HG03064 (cell line): ENCODE measurements around the gene GJC1.

Experiments used
- ATAC-seq: cut with Tn5 transposase; IDR thresholded peaks from one replicate; pipeline ENCODE4 v1.9.1; 2021; ENCODE audit warnings: low read depth; ENCODE audit not compliant: unreplicated experiment

GJC1 gene

DNA sequence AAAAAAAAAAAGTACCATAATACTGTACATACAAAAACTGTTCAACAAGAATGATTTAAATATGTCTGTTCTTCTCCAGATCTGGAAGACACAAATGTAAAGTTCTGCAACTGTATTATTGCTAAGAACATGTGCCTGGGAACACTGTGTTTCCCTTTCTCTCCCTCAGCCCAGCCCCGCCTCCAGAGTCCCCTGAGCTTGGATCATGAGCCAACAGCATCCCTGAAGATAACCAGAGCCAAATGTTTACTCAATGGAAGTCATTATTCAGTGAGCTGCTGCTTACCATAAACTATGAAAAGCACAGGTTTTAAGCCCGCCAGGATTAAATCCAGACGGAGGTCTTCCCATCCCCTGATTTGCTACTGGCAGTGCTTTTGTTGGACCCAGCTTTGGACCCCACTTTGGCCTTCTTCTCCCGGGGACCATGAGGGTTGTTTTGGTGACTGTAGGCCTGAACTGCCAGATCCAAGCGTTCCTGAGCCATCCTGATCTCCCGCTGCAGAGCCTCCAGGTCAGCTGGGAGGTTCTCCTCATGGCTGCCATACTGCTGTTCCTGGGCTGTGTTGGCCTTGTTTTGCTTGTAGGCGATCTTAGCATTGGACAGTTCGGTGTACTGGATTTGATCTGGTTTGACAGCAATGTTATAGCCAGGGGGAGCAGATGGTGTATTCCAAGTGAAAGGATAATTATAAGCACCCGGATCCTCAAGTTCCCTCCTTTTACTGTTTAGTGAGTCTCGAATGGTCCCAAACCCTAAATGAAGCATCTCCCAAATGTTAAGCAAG lies 25.6 kb downstream of the GJC1 start:
- ATAC-seq: no peak

DNA sequence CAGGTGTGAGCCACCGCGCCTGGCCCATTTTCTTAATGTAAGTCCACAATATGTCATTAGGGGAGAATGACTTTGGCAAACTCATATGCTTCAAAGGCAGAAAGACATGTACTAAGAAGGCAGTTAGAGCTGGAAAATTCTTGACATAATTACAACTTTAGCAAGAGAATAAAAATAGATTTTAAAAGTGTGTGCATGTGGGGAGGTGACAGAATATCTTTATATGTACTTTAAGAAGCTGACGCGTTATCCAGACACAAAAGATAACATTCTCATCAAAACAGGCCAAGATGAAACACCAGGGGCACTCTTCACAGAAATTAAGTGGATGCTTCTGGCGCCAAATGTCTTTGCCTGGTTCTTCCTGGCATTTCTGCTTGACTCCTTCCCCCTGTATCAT lies 28.2 kb downstream of the GJC1 start:
- ATAC-seq: no peak

DNA sequence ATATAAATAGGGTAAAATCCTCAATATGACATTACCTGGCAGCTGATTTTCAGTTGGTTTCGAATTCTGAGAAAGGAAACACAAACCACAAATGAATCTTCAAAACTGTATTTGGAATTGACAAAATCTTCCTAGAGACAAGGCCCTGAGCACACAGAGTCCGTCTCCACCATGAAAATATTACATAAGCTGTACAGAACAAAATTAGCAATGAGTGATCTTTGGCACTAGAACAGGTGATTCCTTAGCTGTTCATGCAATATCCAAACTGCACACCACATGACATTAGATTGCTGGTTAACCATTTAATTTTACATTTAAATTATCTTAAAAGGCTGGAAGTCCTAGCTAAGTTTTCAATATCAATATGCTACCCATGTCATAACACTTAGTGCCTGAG lies 31.7 kb downstream of the GJC1 start:
- ATAC-seq: no peak

DNA sequence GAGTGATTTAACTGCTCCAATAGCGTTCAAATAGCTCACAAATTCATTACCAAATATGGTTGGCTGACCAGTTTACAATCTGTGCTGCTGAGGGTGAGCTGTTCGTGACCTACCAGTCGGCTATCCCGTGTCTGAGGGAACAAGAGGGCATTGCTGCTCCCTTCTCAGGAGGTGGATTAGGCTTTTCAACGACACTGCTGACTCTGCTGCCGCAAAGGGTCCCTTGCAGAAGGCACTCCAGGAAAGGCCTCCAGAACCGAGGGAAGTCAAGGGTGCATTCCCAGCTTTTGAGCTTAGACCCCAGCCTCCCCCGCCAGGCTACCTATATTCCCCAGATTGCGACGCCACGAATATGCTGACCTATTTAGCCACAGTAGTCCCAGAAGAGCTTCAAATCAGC lies 32.3 kb downstream of the GJC1 start:
- no peak for ATAC-seq

DNA sequence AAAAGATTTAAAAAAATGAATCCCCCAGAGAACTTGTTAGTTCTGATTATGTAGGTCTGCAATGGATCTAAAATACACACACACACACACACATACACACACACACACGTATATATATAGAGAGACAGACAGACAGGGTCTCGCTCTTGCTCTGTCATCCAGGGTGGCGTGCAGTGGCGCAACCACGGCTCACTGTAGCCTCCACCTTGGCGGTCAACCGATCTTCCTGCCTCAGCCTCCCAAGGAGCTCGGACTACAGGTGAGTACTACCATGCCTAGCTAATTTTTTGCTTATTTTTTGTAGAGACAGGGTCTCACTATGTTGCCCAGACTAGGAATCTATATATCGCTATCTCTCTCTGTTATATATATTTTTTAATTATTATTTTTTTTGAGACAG lies 33.4 kb downstream of the GJC1 start:
- ATAC-seq: no peak

DNA sequence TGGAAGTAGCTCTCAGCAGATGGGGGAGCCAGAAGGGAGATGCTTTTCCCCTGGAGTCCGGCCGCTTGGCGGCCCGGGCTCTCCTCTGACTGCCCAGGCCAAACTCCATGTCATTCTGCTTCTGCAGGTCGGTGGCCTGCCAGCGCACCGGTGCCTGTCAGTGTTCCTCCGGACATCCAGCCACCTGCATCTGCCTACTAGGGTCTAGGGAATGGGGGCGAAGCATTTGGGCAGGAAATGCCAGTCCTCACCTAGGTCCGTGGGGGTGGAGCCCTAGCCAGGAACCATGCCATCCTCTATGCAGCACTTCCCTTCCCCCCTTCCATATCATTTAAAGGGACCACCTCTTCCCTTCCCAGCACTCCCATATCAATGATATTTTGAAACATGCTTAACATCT lies 34.2 kb downstream of the GJC1 start:
- no peak for ATAC-seq

DNA sequence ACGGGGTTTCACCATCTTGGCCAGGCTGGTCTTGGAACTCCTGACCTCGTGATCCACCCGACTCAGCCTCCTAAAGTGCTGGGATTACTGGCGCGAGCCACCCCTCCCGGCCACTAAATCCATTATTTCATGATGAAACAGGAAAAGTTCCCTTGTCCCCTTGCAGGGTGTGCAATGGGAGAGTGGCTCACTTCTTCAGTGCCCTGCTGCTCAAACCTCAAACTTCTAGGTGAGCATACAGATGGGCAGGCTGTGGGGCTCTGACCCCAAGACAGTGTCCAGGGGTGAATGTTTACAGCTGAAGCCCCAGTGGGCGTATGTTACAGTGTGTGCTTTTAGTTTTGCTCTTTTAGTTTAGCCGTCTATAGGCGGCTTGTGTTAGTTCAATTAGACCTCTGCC lies 34.7 kb downstream of the GJC1 start:
- ATAC-seq: no peak

DNA sequence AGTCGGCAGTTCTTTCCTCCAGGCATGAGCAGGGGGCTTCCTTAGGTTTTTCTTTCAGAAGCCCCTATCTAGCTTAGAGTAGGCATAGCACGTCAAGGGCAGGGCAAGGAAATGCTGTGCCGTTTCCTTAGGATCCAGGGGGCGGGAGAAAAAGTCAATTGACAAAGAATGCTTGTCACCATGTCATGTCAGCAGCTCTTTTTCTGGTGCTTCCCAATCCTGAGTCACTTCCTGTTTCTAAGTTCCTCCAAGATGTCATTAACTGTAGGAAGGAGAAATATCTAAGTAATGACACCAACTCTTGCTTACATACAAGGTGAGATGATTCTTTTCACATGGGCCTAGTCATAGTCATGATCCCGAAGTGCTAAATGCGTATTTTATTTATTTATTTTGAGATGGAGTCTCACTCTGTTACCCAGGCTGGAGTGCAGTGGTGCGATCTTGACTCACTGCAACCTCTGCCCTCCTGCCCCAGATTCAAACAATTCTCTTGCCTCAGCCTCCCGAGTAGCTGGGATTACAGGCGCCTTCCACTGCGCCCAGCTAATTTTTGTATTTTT lies 35.2 kb downstream of the GJC1 start:
- no peak for ATAC-seq

DNA sequence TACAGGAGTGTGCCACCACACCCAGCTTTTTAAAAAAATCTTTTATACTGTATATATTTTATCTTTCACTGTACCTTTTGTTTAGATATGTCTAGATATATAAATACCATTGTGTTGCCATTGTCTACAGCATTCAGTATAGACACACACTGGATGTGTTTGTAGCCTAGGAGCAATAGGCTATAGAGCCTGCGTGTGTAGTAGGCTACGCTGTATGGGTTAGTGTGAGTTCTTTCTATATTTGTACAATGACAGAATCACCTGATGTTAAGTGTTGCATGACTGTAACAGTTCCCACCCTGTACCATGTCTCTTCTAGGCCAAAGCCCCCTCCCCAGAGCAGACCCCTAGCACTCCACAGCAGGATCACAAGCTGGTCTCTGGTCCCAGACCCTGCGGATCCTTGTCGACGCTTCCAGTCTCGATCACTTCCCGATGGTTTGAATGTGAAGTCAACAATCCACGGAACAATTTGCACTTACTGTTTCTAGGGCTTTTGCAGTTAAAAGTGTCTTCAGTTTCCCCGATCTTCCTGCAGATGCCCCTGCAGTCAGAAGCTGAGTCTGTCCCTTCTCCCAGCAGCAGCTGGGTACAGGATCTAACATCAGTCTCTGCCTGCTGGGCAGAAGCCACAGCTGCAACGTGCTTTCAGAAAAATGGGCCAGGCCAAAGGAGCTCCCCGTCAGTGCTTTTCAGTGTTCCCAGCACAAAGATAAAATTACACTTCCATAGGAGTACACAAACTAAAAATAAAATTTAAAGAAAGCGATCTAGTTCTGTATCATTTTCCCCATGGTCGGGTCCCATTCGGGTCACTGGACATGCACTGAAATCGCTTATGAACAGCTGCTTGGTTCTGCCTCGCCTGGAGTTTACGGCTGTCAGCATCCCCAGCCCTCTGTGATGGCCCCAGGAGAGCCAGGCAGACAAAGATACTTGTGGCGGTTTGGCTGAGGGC lies 35.9 kb downstream of the GJC1 start:
- no peak for ATAC-seq

DNA sequence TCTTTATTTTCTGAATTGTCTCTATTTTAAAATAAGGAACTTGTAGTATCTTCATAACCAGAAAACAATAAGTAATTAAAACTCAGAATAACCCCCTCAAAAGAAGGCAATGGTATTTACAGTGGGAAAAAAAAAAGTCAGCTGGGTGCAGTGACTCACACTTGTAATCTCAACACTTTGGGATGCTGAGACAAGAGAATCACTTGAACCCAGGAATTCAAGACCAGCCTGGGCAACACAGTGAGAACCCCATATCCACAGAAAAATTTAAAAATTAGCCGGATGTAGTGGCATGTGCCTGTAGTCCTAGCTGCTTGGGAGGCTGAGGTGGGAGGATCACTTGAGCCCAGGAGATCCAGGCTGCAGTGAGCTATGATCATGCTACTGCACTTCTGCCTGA lies 37.8 kb downstream of the GJC1 start:
- ATAC-seq: no peak

DNA sequence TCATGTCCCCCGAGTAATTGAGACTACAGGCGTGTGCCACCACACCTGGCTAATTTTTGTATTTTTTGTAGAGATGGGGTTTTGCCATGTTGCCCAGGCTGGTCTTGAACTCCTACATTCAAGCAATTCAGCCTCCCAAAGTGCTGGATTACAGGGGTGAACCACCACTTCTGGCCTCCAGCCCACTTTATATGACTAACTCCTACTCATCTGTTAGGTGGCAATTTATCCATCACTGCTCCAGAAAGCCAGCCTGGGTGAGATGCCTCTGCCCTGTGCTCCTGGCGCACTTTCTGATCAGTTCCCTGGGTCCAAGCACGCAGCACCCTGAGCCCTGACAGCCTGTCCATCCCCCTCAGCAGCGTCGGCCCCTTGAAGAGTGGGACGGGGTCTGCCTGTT lies 41.9 kb downstream of the GJC1 start:
- no peak for ATAC-seq

DNA sequence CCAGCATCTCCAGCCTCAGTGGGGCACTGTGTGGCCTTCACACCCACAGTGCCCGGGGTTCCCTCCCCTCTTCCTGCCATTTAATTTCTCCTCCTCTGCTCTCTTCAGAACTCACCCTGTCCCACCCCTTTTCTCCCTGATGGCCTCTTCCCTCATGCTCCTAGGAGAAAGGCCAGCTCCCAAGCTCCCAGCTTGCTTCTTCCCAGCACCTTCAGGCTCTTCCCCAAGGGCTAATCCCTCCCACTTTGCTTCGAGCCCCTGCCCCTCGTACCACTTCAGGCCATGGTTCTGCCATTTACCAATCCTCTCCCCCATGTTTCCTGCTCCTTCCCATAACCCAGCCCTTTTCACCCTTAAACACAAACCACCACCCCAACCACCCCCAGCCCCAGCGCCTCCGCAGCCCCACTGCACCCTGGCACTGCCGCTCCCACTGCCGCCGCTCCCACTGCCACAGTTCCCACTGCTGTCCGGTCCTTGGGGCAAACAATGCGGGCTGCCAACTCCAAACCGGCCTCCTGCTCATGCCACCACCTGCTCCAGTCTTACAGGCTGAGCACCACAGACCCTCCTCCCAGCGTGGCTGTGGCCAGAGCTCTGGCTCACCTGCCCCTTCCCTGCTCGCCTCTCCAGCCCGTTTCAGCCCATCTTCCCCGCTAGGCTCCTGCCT lies 42.7 kb downstream of the GJC1 start:
- no peak for ATAC-seq

DNA sequence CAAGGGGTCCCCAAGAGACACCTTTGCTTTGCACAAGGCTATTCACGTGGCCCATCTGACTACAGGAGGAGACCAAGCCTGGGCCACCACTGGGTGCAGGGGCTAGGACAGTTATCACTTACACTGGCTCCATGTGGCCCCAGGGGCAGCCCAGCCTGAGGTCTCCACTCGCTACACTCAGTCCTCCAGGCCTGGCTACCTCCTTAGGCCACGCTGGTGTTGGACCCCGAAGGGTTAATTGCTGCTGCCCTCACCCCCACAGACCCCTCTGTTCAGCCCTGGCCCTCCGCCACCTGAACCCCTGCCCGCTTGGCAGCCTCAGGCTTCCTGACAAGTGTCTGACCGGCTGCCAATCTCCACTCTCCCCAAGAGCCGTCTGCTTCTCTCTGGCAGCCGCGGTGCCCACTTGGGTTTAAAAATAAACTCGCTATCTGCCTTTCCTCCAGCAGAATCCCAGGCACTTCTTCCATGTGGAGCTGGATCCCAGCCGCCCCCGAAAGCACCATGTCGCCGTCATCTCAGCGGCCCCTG lies 43.5 kb downstream of the GJC1 start:
- ATAC-seq: no peak

DNA sequence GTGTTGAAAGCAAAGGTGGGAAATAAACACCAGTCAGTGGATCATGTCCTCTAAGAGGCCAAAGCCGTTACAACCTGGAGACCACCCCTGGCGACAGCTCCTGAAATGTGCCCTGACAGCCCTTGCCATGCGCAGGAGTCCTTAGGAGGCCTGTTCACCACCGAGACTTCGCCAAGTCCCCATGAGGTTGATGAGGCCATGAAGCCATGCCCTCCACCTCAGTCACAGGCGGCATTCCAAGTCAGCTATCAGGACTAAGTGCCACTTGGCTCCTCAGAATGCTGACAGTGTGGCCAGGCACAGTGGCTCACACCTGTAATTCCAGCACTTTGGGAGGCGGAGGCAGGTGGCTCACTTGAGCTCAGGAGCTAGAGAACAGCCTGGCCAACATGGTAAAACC lies 44.2 kb downstream of the GJC1 start:
- ATAC-seq: no peak

DNA sequence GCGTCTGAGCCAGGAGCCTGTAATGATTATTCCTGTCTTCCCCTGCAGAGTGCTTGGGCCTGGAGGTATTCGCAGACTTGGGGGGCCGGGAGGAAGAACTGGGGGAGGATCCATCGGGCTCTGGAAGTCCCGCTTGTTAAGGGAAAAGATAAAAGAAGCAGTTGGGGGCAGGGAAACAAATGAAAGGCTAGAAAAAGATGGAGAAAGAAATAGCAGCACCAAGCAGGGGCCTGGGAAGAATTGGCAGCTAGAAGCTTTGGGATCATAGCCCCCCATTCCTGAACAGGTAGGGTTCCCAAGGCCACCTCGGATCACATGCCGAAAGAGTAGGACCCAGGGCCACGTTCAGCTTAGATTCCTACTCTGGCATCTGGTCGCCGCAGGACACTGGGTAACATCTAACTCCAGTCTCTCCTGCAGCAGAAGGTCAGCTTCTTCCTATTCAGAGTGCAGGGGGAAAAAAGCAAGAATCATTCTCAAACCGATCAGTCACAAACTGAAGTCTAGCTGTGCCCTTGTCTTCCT lies 47.7 kb downstream of the GJC1 start:
- no peak for ATAC-seq

DNA sequence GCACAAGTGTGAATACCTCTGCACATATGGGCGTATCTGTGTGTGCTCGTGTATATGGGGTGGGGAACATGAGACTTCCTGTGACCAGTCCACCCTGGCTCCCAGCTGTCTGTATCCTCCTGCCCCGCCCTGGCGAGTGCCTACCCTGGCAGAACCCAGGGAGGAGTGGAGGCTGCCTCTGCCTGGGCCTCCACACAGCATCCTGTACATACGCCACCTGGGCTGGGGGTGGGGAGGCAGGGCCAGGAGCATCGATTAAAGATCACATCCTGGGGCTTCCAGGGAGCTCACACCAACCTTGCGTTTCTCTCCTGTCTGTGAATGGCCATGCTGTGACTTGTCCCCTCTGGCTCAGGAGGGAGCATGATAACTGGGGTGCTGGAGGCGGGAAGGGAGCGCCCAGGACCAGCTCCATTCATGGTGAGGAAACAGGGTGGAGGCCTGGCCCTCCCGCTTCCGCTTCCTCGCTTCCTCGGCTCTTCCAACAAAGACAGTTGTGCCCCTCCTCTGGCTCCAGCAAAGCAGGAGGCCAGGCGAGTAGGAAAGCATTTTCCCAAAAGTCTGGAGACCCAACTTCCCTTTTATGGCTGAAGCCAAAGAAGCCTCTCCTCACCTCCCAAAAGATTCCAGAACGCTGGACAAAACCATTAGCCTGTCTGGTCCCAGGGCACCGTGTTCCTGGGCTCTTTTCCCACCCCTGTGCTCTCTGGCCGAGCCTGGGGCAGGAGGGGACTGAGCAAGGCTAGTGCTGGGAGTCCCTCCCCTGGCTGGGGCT lies 48.3 kb downstream of the GJC1 start:
- no peak for ATAC-seq

DNA sequence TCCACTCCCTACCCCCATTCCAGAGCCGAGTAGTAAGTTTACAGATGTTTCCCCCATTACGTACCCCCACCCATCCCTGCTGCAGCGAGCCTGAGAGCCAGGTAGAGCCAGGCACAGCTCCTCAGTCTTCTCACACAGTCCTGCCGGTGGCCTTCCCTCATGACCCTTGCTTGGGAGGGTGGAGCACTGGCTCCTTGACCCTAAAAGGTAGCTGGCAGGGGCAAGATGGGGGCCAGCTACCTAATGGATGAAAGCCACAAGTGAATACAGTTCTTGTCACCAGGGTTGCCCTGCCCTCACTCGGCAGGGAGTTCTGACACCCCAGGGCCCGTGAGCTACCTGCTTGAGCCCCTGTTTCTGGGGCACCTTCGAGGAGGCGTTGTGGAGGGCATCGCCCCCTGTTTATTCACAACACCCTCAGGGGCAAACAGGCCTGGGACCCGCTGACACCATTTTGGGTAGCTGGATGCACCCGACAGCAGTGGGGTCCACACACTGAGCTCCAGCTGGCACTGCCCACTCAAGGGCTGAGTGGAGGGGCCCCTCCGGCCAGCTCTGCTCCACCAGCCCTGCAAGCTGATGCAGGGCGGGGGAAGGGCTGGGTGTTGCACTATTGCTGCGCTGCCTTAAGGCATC lies 49.1 kb downstream of the GJC1 start:
- ATAC-seq: no peak

DNA sequence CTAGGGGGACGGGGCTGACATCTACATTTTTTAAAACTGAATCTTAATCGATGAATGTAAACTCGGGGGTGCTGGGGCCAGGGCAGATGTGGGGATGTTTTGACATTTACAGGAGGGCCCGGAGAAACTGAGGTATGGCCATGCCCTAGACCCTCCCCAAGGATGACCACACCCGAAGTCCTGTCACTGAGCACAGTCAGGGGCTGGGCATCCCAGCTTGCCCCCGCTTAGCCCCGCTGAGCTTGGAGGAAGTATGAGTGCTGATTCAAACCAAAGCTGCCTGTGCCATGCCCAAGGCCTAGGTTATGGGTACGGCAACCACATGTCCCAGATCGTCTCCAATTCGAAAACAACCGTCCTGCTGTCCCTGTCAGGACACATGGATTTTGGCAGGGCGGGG lies 49.9 kb downstream of the GJC1 start:
- no peak for ATAC-seq
